IPS DF 6.9 (cell line): ENCODE results near the gene TCTN2.

Experiments
- DNase-seq: peaks from one replicate; pipeline ENCODE4 v3.0.0-alpha.2; 2013; ENCODE audit warnings: low read depth, low spot score
- H3K27ac ChIP-seq: one replicate; pipeline ENCODE4 v1.5.1; 2013; ENCODE audit warnings: low read length, control low read depth
- H3K27me3 ChIP-seq: 2 replicates; pipeline ENCODE4 v1.6.1; 2013; ENCODE audit warnings: mild to moderate bottlenecking, low read length; ENCODE audit not compliant: control insufficient read depth, insufficient read depth
- H3K36me3 ChIP-seq: 2 replicates; pipeline ENCODE4 v1.6.1; 2013; ENCODE audit warnings: low read length; ENCODE audit not compliant: control insufficient read depth, insufficient read depth
- H3K4me1 ChIP-seq: 2 replicates; pipeline ENCODE4 v1.6.1; 2013; ENCODE audit warnings: low read length; ENCODE audit not compliant: control insufficient read depth, insufficient read depth
- H3K4me3 ChIP-seq: 2 replicates; pipeline ENCODE4 v1.5.1; 2013; ENCODE audit warnings: mild to moderate bottlenecking, low read length
- H3K9me3 ChIP-seq: 2 replicates; pipeline ENCODE4 v1.6.1; 2013; ENCODE audit warnings: low read length, inconsistent platforms; ENCODE audit not compliant: control insufficient read depth, insufficient read depth
- WGBS: extraction: QIAGEN DNeasy Blood & Tissue Kit; methylation state at CpG from one replicate; pipeline ENCODE4 v1.1.7; 2013; ENCODE audit warnings: mixed read lengths, missing lambda C conversion rate; ENCODE audit not compliant: insufficient read length, insufficient coverage; 5-methylcytosine and 5-hydroxymethylcytosine counted together

Gene TCTN2

DNA sequence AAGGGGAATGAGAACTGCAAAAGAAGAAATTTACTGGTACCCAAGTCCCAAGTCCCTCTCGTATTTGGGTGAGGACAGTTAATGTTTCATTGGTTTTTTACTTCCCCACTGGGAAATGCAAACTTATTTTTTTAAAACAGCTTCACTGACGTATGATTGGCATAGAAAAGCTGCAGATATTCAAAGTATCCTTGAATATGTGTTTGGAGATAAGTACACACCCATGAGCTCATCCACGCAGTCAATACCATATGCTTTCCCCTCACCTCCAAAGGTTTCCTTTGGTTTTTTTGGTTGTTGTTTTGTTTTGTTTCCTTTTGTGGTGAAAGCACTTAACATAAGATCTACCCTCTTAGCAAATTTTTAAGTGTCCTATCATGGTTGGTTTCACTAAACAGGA, 13.1 kb downstream of the TCTN2 start:
- H3K4me1 ChIP-seq: no peaks in the 10 kb centered on the region
- H3K36me3 ChIP-seq: no peaks in the 10 kb centered on the region
- DNase-seq: no peak
- H3K27ac ChIP-seq: no peak overlapping the region
- WGBS: no CpG with 5 or more reads among the region's 3 CpGs
- H3K4me3 ChIP-seq: no peak overlapping the region
- H3K27me3 ChIP-seq: no peaks in the 10 kb centered on the region
- H3K9me3 ChIP-seq: no peaks in the 10 kb centered on the region

DNA sequence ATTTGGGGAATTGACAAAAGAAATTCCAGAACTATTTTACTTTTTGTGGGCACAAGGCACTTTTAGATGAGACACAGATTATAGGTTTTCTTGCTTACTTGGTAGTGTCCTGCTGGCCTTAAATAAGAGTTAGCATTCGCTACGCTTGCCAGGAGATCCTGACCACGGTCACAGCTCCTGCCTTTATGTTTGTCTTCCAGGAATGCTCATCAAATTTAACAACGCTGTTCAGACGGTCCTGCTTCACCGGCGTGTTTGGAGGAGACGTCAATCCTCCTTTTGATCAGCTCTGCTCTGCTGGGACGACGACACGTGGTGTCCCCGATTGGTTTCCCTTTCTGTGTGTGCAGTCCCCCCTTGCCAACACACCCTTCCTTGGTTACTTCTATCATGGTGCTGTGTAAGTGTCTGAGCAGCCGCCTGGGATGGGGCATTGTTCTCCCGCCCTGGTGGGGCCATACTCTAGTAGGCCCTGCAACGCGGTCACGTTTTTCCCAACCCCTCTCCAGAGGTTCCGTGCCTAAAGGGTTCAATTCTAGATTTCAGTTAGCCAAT, 15.8 kb downstream of the TCTN2 start:
- WGBS: no CpG with 5 or more reads among the region's 18 CpGs
- no peak for DNase-seq
- Histone ChIP-seq H3K27ac (no peak overlapping the region), H3K27me3 (no peaks in the 10 kb centered on the region), H3K4me3 (no peak overlapping the region), H3K36me3 (no peaks in the 10 kb centered on the region), H3K4me1 (no peaks in the 10 kb centered on the region), H3K9me3 (no peaks in the 10 kb centered on the region)

DNA sequence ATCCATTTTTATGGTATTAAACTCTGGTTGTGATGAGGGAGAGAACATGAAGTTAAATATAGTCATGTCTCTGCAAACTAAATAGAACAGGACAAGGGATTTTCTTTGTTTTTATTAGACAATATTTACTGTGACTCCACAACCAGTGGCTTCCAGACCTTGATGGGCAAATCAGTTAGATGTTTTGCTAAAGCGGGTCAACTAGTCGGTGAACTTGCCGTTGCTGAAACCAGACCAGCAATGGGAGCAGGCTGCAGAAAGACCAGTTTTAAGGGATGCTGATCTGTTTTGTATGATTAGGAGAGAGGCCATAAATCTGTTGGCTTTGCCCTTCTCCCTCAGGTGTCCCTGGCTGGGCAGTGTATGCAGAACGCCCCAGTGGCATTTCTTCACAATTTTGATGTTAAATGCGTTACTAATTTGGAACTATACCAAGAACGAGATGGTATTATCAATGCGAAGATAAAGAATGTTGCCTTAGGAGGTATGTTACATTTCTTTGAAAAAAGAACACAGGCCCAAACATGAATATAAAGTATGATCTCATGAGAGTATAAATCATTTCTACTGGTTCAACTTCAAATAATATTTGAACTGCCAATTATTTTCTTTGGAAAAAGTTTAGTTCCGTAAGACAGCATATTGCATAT, 19.4 kb downstream of the TCTN2 start:
- no peaks in the 10 kb centered on the region for H3K36me3 ChIP-seq
- no peaks in the 10 kb centered on the region for H3K9me3 ChIP-seq
- H3K4me1 ChIP-seq: no peaks in the 10 kb centered on the region
- H3K27ac ChIP-seq: no peak overlapping the region
- no peak for DNase-seq
- no peaks in the 10 kb centered on the region for H3K27me3 ChIP-seq
- H3K4me3 ChIP-seq: no peak overlapping the region
- WGBS: no CpG with 5 or more reads among the region's 8 CpGs

DNA sequence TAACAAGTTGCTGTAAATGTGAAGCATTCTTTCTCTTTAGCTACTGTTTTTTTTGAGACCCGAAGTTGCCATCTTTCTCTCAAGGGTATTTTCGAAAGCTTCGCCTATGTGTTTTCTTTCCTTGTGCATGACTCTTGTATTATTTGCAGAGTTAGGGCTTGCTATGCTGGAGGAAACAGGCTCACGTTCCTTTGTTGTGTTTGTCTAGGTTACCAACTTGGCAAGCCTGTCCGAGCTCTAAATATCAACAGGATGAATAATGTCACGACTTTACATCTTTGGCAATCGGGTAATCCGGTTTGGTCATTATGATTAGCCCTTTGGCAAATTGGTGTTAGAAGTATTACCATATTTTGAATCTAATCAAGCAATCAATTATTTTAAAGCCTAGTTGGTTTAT, 25.3 kb downstream of the TCTN2 start:
- no peak overlapping the region for H3K27ac ChIP-seq
- no CpG with 5 or more reads among the region's 8 CpGs for WGBS
- H3K4me3 ChIP-seq: no peak overlapping the region
- no peaks in the 10 kb centered on the region for H3K27me3 ChIP-seq
- DNase-seq: no peak
- H3K4me1 ChIP-seq: no peaks in the 10 kb centered on the region
- H3K9me3 ChIP-seq: no peaks in the 10 kb centered on the region
- peaks cover 3% of the 10 kb centered on the region; the same call in 1 of the 2 replicates for H3K36me3 ChIP-seq

DNA sequence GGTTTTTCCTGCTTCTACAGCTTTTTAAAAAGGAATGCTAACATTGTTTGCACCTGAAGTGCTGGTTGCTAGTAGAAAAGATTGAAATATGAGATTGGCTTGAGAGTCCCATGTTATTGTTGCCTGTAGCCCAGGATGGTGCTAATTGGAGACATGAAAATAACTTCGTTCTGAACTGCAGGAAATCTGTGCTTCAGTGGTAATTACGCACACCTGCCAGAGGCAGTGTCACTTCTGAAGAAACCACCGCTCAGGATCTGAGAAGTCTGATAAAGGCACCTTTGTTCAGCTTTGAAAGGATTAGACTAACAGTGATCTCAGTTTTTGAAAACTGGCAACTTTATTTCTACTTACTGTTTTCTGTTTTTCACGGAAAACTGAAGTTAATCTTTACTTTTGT, 25.7 kb downstream of the TCTN2 start:
- DNase-seq: no peak
- H3K27me3 ChIP-seq: no peaks in the 10 kb centered on the region
- no peak overlapping the region for H3K27ac ChIP-seq
- H3K9me3 ChIP-seq: no peaks in the 10 kb centered on the region
- no peak overlapping the region for H3K4me3 ChIP-seq
- peaks cover 3% of the 10 kb centered on the region; the same call in 1 of the 2 replicates for H3K36me3 ChIP-seq
- H3K4me1 ChIP-seq: no peaks in the 10 kb centered on the region
- WGBS: no CpG with 5 or more reads among the region's 4 CpGs

DNA sequence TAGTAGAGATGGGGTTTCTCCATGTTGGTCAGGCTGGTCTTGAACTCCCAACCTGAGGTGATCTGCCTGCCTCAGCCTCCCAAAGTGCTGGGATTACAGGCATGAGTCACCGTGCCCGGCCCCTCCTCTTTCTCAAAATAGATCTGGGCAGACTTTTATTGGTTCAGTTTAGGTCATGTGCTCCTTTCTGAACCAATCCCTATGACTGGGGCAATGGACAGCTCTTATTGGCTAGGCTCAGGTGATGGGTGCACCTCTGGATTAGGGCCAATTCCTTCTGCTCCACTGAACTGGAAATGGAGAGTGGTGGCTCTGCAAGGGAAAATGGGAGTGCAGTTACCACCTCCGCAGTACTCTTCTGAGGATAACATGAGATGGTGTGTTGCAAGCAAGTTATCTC, 35.0 kb downstream of the TCTN2 start:
- Histone ChIP-seq H3K36me3 (no peaks in the 10 kb centered on the region), H3K4me3 (no peak overlapping the region)
- DNase-seq: no peak

DNA sequence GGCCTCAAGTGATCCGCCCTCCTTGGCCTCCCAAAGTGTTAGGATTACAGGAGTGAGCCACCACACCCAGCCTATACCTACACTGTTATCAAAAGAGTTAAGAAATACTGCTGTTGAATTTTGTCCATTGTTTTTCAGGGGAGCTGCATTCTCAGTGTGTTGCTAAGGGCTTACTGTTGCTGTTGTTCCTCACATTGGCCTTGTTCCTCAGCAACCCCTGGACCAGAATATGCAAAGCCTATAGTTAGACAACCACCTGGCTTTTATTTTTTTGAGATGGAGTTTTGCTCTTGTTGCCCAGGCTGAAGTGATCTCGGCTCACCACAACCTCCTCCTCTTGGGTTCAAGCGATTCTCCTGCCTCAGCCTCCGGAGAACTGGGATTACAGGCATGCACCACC, 36.6 kb downstream of the TCTN2 start:
- no CpG with 5 or more reads among the region's 4 CpGs for whole genome bisulfite sequencing
- no peaks in the 10 kb centered on the region for H3K4me1 ChIP-seq
- H3K27ac ChIP-seq: no peak overlapping the region
- no peaks in the 10 kb centered on the region for H3K27me3 ChIP-seq
- no peak overlapping the region for H3K4me3 ChIP-seq
- DNase-seq: no peak
- no peaks in the 10 kb centered on the region for H3K9me3 ChIP-seq
- no peaks in the 10 kb centered on the region for H3K36me3 ChIP-seq

More for the DNA sequence above, 35.0 kb downstream of the TCTN2 start:
- Histone ChIP-seq H3K4me1 (no peaks in the 10 kb centered on the region), H3K27ac (no peak overlapping the region), H3K9me3 (no peaks in the 10 kb centered on the region), H3K27me3 (no peaks in the 10 kb centered on the region)
- no CpG with 5 or more reads among the region's 3 CpGs for whole genome bisulfite sequencing

DNA sequence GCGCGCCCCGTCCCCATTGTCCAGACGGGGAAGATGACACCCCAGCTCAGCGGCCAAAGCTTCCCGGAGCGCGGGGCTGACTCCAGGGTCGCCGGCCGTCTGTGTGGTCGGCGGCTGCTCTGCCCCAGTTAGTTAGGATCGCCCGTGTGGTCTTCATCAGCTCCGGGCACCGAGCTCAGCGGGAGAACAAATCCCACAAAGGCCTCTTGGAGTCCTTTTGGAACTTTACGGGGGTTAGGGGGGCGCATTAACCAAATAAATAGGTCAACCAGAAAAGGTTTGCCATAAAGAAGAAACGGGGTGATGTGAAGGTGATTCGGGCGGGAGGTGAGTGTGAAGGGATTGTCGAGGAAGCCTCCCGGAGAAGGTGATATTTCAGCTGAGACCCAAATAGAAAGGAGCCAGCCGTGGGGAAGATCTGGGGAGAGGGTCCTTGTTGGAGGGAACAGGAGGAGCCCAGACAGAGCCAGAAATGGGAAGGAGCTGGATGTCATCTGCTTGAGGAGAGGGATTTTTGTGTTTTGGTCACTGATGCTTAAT, 41.9 kb downstream of the TCTN2 start:
- H3K36me3 ChIP-seq: no peaks in the 10 kb centered on the region
- H3K27ac ChIP-seq: no peak overlapping the region
- H3K9me3 ChIP-seq: no peaks in the 10 kb centered on the region
- peak overlapping the region; percentile 94 for H3K4me3 ChIP-seq
- DNase-seq: no peak
- no peaks in the 10 kb centered on the region for H3K27me3 ChIP-seq
- WGBS: no CpG with 5 or more reads among the region's 26 CpGs
- H3K4me1 ChIP-seq: 0 out of 2 replicates have a peak, but pooled peaks cover 1% of the 10 kb centered on the region

DNA sequence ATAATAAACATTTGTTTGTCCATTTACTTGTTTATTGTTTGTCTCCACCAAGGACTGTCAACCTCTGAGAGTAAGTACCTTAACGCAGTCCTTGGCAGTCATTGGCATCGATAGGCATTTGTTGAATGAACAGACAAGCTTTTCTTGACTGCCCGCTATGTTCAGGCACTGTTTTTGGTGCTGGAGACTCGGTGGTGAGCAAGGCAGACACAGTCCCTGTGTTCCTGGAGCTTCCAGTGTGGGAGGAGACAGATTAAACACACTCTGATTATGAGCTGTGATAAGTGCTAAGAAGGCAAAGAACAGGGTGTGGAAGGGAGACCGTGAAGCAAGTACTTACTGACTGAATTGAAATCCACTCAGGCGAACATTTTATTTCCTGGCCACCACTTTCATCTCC, 42.5 kb downstream of the TCTN2 start:
- WGBS: no CpG with 5 or more reads among the region's 6 CpGs
- no peaks in the 10 kb centered on the region for H3K27me3 ChIP-seq
- no peaks in the 10 kb centered on the region for H3K36me3 ChIP-seq
- no peak overlapping the region for H3K27ac ChIP-seq
- H3K4me1 ChIP-seq: 0 out of 2 replicates have a peak, but pooled peaks cover 1% of the 10 kb centered on the region
- no peaks in the 10 kb centered on the region for H3K9me3 ChIP-seq
- no peak for DNase-seq
- H3K4me3 ChIP-seq: no peak overlapping the region; the same call in 1 of the 2 replicates

DNA sequence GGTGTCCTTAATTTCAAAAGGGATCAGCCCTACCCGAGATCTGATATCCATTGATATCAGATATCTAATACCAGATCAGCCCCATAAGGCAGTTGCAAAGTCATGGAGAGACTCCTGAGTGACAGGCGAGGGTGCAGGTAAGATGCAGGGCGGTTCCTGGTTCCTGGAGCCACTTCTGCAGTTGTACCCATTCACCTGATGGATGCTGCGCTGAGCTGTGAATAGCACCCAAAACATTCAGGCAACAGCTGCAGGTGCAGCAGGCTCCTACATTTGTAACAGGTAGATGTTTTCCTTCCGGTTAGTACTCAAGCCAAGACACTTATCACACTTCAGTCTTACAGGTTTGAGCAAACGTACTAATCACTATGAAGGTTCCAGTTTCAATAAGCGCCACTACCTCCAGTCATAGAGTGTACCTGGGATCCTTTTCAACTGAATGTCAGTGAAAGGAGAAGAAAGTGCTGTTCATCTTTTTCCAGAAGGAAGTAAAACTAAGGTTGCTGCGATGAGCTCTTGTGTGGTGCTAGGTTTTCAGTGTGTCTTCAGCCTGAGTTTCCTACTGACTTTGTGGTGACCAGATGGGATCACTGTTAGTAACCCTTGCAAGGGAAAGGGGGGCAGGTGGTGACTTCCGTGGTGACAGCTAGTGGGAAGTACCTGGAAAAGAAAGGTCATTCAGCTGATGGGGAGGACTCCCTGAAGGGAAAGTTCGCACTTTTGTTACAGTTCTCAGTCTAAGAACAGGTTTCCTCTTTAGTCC, 43.1 kb downstream of the TCTN2 start:
- no peak for DNase-seq
- Histone ChIP-seq H3K4me3 (no peak overlapping the region; the same call in 1 of the 2 replicates), H3K27me3 (no peaks in the 10 kb centered on the region), H3K9me3 (no peaks in the 10 kb centered on the region), H3K36me3 (no peaks in the 10 kb centered on the region), H3K4me1 (0 out of 2 replicates have a peak, but pooled peaks cover 1% of the 10 kb centered on the region), H3K27ac (no peak overlapping the region)
- WGBS: no CpG with 5 or more reads among the region's 10 CpGs
